ENCODE results near the gene PIGL. TPM values are rescaled to one million over a fixed set of nuclear protein-coding genes. Genes with fewer than 3 reads are reported as not detected.
A peak's percentile ranks its signal among the peaks of the same experiment; 100 is the strongest.
"Not testable (repeated sequence)": the region's sequence is repeated elsewhere in the genome, so short reads cannot be mapped to it uniquely, and the experiment has no call there.

The PIGL gene
- total RNA-seq, 1 donor from 2014 or later: 7.1 TPM

GRCh38 chr17:16204763-16205162, 12.2 kb upstream of the PIGL start:
- H3K36me3 ChIP-seq; H3K9me3 ChIP-seq (replicated peaks); H3K4me3 ChIP-seq; DNase-seq; intact Hi-C loops (cut with micrococcal nuclease); H3K27ac ChIP-seq (replicated peaks); H3K27me3 ChIP-seq (ENCODE audit: low read depth): not testable (repeated sequence)
- H3K4me1 ChIP-seq: peaks cover 56% of the 10 kb centered on the region

GRCh38 chr17:16211590-16211989, 5.4 kb upstream of the PIGL start:
- H3K27ac ChIP-seq (replicated peaks): no peak overlapping the region
- H3K27me3 ChIP-seq (ENCODE audit: low read depth): no peaks in the 10 kb centered on the region
- no peak overlapping the region for H3K4me3 ChIP-seq
- no peak for DNase-seq
- no peaks in the 10 kb centered on the region for H3K9me3 ChIP-seq (replicated peaks)
- H3K4me1 ChIP-seq: peaks cover 59% of the 10 kb centered on the region
- intact Hi-C loops (cut with micrococcal nuclease): no loop called here
- H3K36me3 ChIP-seq: no peaks in the 10 kb centered on the region
- no peak for TF ChIP-seq CTCF (IDR thresholded peaks at IDR 0.05; ENCODE audit: borderline replicate concordance)

GRCh38 chr17:16212793-16213192, 4.2 kb upstream of the PIGL start:
- no peak overlapping the region for H3K4me3 ChIP-seq
- H3K4me1 ChIP-seq: peaks cover 70% of the 10 kb centered on the region
- no peak for DNase-seq
- H3K36me3 ChIP-seq: no peaks in the 10 kb centered on the region
- no peaks in the 10 kb centered on the region for H3K27me3 ChIP-seq (ENCODE audit: low read depth)
- intact Hi-C loops (cut with micrococcal nuclease): no loop called here
- no peak for TF ChIP-seq CTCF (IDR thresholded peaks at IDR 0.05; ENCODE audit: borderline replicate concordance)
- H3K9me3 ChIP-seq (replicated peaks): no peaks in the 10 kb centered on the region
- no peak overlapping the region for H3K27ac ChIP-seq (replicated peaks)

GRCh38 chr17:16214190-16215001, 2.6 kb upstream of the PIGL start:
- TF ChIP-seq CTCF (IDR thresholded peaks at IDR 0.05; ENCODE audit: borderline replicate concordance): no peak
- Histone ChIP-seq H3K4me1 (peaks cover 67% of the 10 kb centered on the region), H3K27ac (replicated peaks) (peak overlapping the region; percentile 99), H3K27me3 (ENCODE audit: low read depth) (no peaks in the 10 kb centered on the region), H3K4me3 (peak overlapping the region; percentile 95), H3K36me3 (no peaks in the 10 kb centered on the region), H3K9me3 (replicated peaks) (no peaks in the 10 kb centered on the region)
- intact Hi-C loops (cut with micrococcal nuclease): no loop called here
- no peak for DNase-seq

- H3K27ac ChIP-seq (replicated peaks): peak overlapping the region; percentile 99
- H3K27me3 ChIP-seq (ENCODE audit: low read depth): no peaks in the 10 kb centered on the region
- H3K9me3 ChIP-seq (replicated peaks): no peaks in the 10 kb centered on the region
- H3K4me3 ChIP-seq: peak overlapping the region; percentile 95
- peak; percentile 45 for DNase-seq
- intact Hi-C loops (cut with micrococcal nuclease): no loop called here
- peaks cover 67% of the 10 kb centered on the region for H3K4me1 ChIP-seq
- no peak for TF ChIP-seq CTCF (IDR thresholded peaks at IDR 0.05; ENCODE audit: borderline replicate concordance)
- no peaks in the 10 kb centered on the region for H3K36me3 ChIP-seq
These were observed 2.1 kb upstream of the PIGL start for GRCh38 chr17:16215002-16215272.

- no peaks in the 10 kb centered on the region for H3K27me3 ChIP-seq (ENCODE audit: low read depth)
- peak within 1 kb of the TSS; percentile 95 for H3K4me3 ChIP-seq
- peaks cover 64% of the 10 kb centered on the region for H3K4me1 ChIP-seq
- no peaks in the 10 kb centered on the region for H3K9me3 ChIP-seq (replicated peaks)
- H3K27ac ChIP-seq (replicated peaks): peak within 1 kb of the TSS; percentile 99
- TF ChIP-seq CTCF (IDR thresholded peaks at IDR 0.05; ENCODE audit: borderline replicate concordance): peak; percentile 52
- intact Hi-C loops (cut with micrococcal nuclease): no loop called here
- DNase-seq: peak; percentile 93
- H3K36me3 ChIP-seq: no peaks in the 10 kb centered on the region
These were observed 1.6 kb upstream of the PIGL start, which contains the start of gene NCOR1 for GRCh38 chr17:16215273-16215964. TSS of gene NCOR1 (minus strand) at chr17:16215534. CDS start at chr17:16194569, 20,965 bp downstream.
